ENCODE measurements around the gene SH2D3A. TPM values are rescaled to one million over a fixed set of nuclear protein-coding genes. Genes with fewer than 3 reads are reported as not detected.
A peak's percentile ranks its signal among the peaks of the same experiment; 100 is the strongest.

The SH2D3A gene
- 10 to 100 TPM; 28.2 to 28.5 TPM for total RNA-seq

DNA sequence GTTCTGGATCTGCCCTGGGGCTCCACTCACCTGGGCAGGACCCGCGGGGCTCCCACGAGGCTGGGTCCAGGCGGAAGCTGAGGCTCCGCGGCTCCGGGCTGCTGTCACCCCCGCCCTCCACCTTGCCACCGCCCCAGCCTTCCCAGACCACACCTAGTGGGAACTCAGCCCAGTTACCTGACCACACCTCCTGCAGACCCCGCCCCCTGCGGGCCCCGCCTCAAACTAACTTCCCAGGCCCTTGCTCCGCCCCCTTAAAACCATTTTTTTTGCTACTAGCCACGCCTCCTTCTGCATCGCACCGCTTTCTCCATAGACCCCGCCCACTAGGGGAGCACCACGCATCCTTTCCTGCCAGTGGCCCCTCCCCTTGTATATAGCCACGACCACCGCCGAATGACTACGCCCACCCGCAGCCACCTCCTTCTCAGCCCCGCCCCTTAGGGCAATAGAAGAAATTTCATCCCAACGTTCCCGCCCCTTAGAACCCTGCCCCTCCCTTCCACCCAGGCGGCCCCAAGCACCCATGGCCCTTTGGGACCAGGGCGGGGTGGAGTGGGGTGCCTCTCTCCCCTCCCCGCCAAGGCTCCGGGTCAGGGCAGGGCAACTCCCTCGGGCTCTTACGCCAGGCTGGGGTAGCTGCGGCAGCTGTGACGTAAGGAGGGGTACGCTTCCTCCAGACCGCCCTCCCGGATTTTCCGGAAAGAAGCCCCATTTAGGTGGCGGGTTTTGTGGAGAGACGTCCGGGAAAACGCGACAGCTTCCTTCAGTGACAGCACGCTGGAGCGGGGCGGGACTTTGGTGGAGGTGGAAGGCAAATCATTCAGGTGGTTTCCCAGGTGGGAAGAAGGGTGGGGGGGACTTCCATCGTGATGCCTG is at the start of gene SH2D3A:
TSS of gene SH2D3A (minus strand) at position 79 of the 879 bp plus-strand sequence. CDS start 3,687 bp downstream, outside the sequence.
- Mint-ChIP-seq H3K27me3 (ENCODE audit: low read depth) (no peaks in the 10 kb centered on the region), H3K4me3 (peak within 1 kb of the TSS; percentile 88), H3K4me1 (ENCODE audit: low read depth) (peaks cover 60% of the 10 kb centered on the region), H3K9me3 (ENCODE audit: insufficient read depth) (no peaks in the 10 kb centered on the region), H3K27ac (peak within 1 kb of the TSS; percentile 91), H3K36me3 (ENCODE audit: low read depth) (peaks cover under 1% of the 10 kb centered on the region)
- ChIA-PET POLR2A (interaction anchor here (0.7 to 1.0 kb wide), 4 partner anchors 13 to 72 kb away, joined by 4 to 5 read pairs (median 4); no protein-coding TSS in a partner anchor), CTCF (interaction anchor here (0.7 to 6.8 kb wide), 9 partner anchors 15 to 251 kb away, joined by 3 to 49 read pairs (median 7); partner anchors contain the start of genes GPR108 and TNFSF9)
- peak; percentile 97 for DNase-seq
- ATAC-seq = peak; percentile 79

DNA sequence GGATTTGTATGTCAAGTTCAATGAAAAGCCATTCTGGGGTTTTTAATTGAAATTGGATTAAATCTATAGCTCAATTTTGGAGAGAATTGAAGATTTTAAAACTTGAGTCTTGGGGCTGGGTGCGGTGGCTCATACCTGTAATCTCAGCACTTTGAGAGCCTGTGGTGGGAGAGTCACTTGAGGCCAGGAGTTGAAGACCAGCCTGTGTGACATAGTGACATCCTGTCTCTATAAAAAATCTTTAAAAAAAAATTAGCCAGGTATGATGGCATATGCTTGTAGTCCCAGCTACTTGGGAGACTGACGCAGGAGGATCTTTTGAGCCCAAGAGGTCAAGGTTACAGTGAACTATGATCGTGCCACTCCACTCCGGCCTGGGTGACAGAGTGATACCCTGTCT is 46.4 kb upstream of the SH2D3A start:
- Mint-ChIP-seq H3K27ac (peak overlapping the region; percentile 63), H3K27me3 (ENCODE audit: low read depth) (no peaks in the 10 kb centered on the region), H3K36me3 (ENCODE audit: low read depth) (peaks cover 57% of the 10 kb centered on the region), H3K4me1 (ENCODE audit: low read depth) (peaks cover 61% of the 10 kb centered on the region), H3K9me3 (ENCODE audit: insufficient read depth) (no peaks in the 10 kb centered on the region), H3K4me3 (no peak overlapping the region)
- ChIA-PET POLR2A (interaction anchor here (0.6 to 1.2 kb wide), 2 partner anchors 14 to 49 kb away, joined by 3 to 4 read pairs; no protein-coding TSS in a partner anchor), CTCF (interaction anchor here (1.3 to 2.9 kb wide), 4 partner anchors 11 to 76 kb away, joined by 5 to 26 read pairs (median 9); partner anchors contain the start of genes GPR108 and VAV1)
- no peak for ATAC-seq
- no peak for DNase-seq

DNA sequence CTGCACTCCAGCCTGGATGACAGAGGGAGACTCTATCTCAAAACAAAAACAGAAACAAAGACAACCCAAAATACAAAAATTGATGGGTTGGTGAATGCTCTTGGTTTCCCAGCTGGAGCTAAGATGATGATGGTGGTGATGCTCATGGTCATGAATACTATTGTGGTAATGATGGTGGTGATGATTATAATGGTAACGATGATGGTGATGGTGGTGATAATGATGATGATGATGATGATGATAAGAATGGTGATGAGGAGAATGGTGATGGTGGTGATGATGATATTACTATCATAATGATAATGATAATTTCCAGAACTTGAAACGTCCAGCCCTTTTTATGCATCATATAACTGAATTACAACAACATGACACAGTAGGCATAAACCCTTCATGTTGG is 45.4 kb upstream of the SH2D3A start:
- peaks cover 55% of the 10 kb centered on the region for H3K36me3 Mint-ChIP-seq (ENCODE audit: low read depth)
- CTCF ChIA-PET = interaction anchor here (1.3 to 2.9 kb wide), 4 partner anchors 10 to 75 kb away, joined by 5 to 26 read pairs (median 9); partner anchors contain the start of genes GPR108 and VAV1
- POLR2A ChIA-PET = interaction anchor here (1.0 kb wide), 1 partner anchor 331 kb away, joined by 3 read pairs; the partner anchor contains the start of gene DENND1C

DNA sequence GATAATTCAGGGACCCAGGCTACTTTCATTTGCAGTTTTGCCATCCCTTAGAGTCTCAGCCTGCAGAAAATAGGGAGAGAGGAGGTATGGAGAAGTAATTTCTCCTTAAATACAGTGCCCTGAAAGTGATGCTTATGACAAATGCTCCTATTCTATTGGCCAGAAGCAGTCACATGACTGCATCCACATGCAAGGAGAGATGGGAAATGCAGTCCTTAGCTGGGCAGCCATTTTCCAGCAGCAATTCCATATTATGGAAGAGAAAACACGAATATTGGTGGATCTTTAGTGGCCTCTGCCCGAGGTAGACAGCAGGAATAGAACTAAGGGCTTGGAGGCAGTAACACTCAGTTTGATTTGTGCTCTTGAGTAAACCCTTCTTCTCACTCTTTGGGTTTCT is 44.7 kb upstream of the SH2D3A start:
- DNase-seq (no peak), ATAC-seq (no peak)
- H3K4me1 Mint-ChIP-seq (ENCODE audit: low read depth) = peaks cover 64% of the 10 kb centered on the region
- CTCF ChIA-PET = interaction anchor here (1.2 to 2.9 kb wide), 3 partner anchors 10 to 73 kb away, joined by 3 to 26 read pairs (median 10); no protein-coding TSS in a partner anchor
- H3K27ac Mint-ChIP-seq = peak overlapping the region; percentile 16
- H3K27me3 Mint-ChIP-seq (ENCODE audit: low read depth) = no peaks in the 10 kb centered on the region
- no peaks in the 10 kb centered on the region for H3K9me3 Mint-ChIP-seq (ENCODE audit: insufficient read depth)
- no peak overlapping the region for H3K4me3 Mint-ChIP-seq
- H3K36me3 Mint-ChIP-seq (ENCODE audit: low read depth) = peaks cover 56% of the 10 kb centered on the region
- POLR2A ChIA-PET = no interaction called here

More for the DNA sequence above, 45.4 kb upstream of the SH2D3A start:
- Mint-ChIP-seq H3K27ac (no peak overlapping the region), H3K4me3 (no peak overlapping the region), H3K4me1 (ENCODE audit: low read depth) (peaks cover 66% of the 10 kb centered on the region), H3K27me3 (ENCODE audit: low read depth) (no peaks in the 10 kb centered on the region), H3K9me3 (ENCODE audit: insufficient read depth) (no peaks in the 10 kb centered on the region)
- DNase-seq (no peak), ATAC-seq (no peak)

DNA sequence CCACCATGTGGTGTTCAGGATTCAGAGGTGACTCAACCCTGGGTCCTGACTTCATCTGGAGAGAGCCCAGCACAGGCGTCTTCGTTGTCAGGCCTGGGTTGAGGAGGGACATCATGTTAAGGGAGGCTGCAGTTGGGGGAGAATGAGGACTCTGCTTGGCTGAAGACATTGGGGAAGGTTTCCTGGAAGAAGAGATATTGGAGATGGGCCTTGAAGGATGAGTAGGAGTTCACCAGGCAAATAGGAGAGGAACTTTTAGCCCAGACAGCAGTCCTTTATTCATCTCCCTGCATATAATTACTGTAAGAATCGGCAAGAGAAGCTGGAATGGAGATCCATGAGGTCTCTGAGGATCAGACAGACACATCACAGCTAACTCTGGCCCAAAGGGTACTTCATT is 44.1 kb upstream of the SH2D3A start:
- no peak for DNase-seq
- H3K4me1 Mint-ChIP-seq (ENCODE audit: low read depth) = peaks cover 66% of the 10 kb centered on the region
- ChIA-PET POLR2A (no interaction called here), CTCF (interaction anchor here (1.2 kb wide), 1 partner anchor 73 kb away, joined by 3 read pairs; no protein-coding TSS in a partner anchor)
- no peaks in the 10 kb centered on the region for H3K27me3 Mint-ChIP-seq (ENCODE audit: low read depth)
- H3K36me3 Mint-ChIP-seq (ENCODE audit: low read depth) = peaks cover 58% of the 10 kb centered on the region
- ATAC-seq = no peak
- no peaks in the 10 kb centered on the region for H3K9me3 Mint-ChIP-seq (ENCODE audit: insufficient read depth)
- H3K27ac Mint-ChIP-seq = peak overlapping the region; percentile 16
- H3K4me3 Mint-ChIP-seq = no peak overlapping the region

DNA sequence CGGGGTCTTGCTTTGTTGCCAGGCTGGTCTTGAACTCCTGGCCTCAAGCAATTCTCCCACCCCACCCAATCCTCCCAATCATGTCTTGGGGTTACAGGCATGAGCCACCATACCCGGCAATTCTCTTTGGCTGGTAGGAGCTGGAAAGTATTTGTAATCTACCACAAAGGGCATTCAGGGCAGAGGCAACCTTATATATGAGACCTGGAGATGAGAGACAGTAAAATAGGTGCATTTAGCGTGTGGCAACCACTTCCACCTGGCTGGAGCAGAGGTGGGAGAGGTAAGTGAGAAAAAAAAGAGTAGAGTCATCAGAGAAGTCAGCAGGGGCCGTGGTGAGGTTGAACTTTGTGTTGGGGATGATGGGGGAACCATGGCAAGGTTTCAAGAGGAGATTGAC is 42.0 kb upstream of the SH2D3A start:
- H3K4me1 Mint-ChIP-seq (ENCODE audit: low read depth) = peaks cover 53% of the 10 kb centered on the region
- peak overlapping the region; percentile 3 for H3K27ac Mint-ChIP-seq
- ATAC-seq = no peak
- ChIA-PET CTCF (interaction anchor here (1.9 kb wide), 1 partner anchor 40 kb away, joined by 6 read pairs; no protein-coding TSS in a partner anchor), POLR2A (interaction anchor here (1.2 kb wide), 1 partner anchor 14 kb away, joined by 4 read pairs; no protein-coding TSS in a partner anchor)
- H3K9me3 Mint-ChIP-seq (ENCODE audit: insufficient read depth) = no peaks in the 10 kb centered on the region
- no peaks in the 10 kb centered on the region for H3K27me3 Mint-ChIP-seq (ENCODE audit: low read depth)
- no peak for DNase-seq
- H3K4me3 Mint-ChIP-seq = no peak overlapping the region
- H3K36me3 Mint-ChIP-seq (ENCODE audit: low read depth) = peaks cover 56% of the 10 kb centered on the region

DNA sequence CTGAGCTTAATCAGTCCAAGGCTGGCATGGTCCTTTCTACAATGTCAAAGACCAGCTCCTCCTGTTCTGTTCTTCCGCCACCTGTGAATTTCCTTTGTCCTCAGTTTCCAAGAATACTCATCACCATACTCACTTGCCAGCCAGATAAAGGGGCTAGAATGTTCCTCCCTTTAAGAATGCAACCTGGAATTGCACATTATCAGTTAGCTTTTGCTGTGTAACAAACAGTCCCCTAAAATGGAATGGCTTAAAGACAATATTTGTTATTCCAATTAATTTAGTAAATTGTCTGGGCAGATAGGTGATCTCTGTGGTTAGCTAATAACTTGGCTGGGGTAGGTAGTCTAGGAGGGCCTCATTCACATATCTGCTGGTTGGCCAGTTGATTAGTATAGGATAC is 41.3 kb upstream of the SH2D3A start:
- no peak overlapping the region for H3K4me3 Mint-ChIP-seq
- H3K9me3 Mint-ChIP-seq (ENCODE audit: insufficient read depth) = no peaks in the 10 kb centered on the region
- H3K4me1 Mint-ChIP-seq (ENCODE audit: low read depth) = peaks cover 51% of the 10 kb centered on the region
- peaks cover 63% of the 10 kb centered on the region for H3K36me3 Mint-ChIP-seq (ENCODE audit: low read depth)
- ChIA-PET CTCF (interaction anchor here (1.3 to 1.9 kb wide), 3 partner anchors 34 to 70 kb away, joined by 3 to 6 read pairs (median 4); no protein-coding TSS in a partner anchor), POLR2A (interaction anchor here (1.2 kb wide), 1 partner anchor 15 kb away, joined by 4 read pairs; no protein-coding TSS in a partner anchor)
- H3K27me3 Mint-ChIP-seq (ENCODE audit: low read depth) = no peaks in the 10 kb centered on the region
- no peak overlapping the region for H3K27ac Mint-ChIP-seq
- ATAC-seq (no peak), DNase-seq (no peak)

DNA sequence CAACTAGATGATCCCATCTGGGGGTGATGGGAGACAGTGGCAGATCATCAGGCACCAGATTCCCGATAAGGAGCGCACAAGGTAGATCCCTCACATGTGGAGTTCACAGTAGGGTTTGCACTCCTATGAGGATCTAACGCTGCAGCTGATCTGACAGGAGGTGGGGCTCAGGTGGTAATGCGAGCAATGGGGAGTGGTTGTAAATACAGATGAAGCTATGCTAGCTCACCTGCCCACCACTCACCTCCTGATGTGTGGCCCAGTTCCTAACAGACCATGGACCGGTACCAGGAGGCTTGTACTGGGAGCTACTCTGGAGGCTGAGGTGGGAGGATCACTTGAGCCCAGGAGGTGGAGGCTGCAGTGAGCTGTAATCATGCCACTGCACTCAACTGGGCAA is 40.1 kb upstream of the SH2D3A start:
- Mint-ChIP-seq H3K9me3 (ENCODE audit: insufficient read depth) (no peaks in the 10 kb centered on the region), H3K4me1 (ENCODE audit: low read depth) (peaks cover 50% of the 10 kb centered on the region), H3K4me3 (no peak overlapping the region), H3K27me3 (ENCODE audit: low read depth) (no peaks in the 10 kb centered on the region), H3K27ac (no peak overlapping the region), H3K36me3 (ENCODE audit: low read depth) (peaks cover 61% of the 10 kb centered on the region)
- ATAC-seq (no peak), DNase-seq (no peak)
- ChIA-PET POLR2A (interaction anchor here (1.3 kb wide), 1 partner anchor 35 kb away, joined by 3 read pairs; the partner anchor contains the start of gene VAV1), CTCF (interaction anchor here (1.1 to 1.4 kb wide), 2 partner anchors 69 to 70 kb away, joined by 3 to 4 read pairs; partner anchors contain the start of gene GPR108)

DNA sequence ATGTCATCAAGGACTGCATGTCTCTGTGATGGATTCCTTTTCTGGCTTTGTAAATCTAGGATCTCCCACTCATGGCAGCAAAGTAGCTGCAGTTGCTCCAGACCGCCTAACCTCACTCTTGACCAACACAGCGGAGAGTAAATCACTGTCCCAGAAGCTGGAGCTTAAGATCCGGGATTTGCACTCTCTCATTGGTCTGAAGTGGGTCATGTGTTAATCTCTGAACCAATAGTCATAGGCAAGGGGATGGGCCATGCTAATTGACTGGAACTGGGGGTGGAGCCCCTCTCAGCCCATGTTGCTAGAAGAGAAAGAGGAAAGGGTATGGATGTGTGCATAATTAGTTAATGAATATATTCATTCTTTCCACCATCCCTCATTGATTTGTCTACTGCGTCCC is 39.3 kb upstream of the SH2D3A start:
- ATAC-seq (no peak), DNase-seq (no peak)
- H3K27ac Mint-ChIP-seq = no peak overlapping the region
- no peaks in the 10 kb centered on the region for H3K9me3 Mint-ChIP-seq (ENCODE audit: insufficient read depth)
- no peaks in the 10 kb centered on the region for H3K27me3 Mint-ChIP-seq (ENCODE audit: low read depth)
- peaks cover 54% of the 10 kb centered on the region for H3K36me3 Mint-ChIP-seq (ENCODE audit: low read depth)
- H3K4me3 Mint-ChIP-seq = no peak overlapping the region
- peaks cover 49% of the 10 kb centered on the region for H3K4me1 Mint-ChIP-seq (ENCODE audit: low read depth)
- ChIA-PET CTCF (no interaction called here), POLR2A (no interaction called here)

DNA sequence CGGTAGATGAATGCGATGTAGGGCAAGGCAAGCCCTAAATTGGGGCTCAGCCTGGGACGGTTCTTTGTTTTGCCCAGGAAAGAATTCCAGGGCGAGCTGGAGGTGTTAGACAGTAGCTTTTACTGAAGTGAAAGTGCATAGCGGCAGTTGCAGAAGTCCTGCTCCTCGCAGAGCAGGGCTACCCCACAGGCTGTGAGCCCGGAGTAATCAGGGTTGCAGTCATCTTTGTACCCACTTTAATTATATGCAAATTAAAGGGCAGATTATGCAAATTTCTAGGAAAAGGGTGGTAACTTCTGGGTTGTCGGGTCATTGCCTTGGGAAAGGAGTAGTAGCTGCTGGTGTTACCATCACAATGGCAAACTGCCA is 35.8 kb upstream of the SH2D3A start:
- Mint-ChIP-seq H3K27me3 (ENCODE audit: low read depth) (no peaks in the 10 kb centered on the region), H3K9me3 (ENCODE audit: insufficient read depth) (no peaks in the 10 kb centered on the region), H3K27ac (peak overlapping the region; percentile 97), H3K36me3 (ENCODE audit: low read depth) (peaks cover 54% of the 10 kb centered on the region), H3K4me3 (peak overlapping the region; percentile 84), H3K4me1 (ENCODE audit: low read depth) (peaks cover 57% of the 10 kb centered on the region)
- POLR2A ChIA-PET = interaction anchor here (0.8 to 2.4 kb wide), 5 partner anchors 18 to 87 kb away, joined by 3 to 10 read pairs (median 4); partner anchors contain the start of gene VAV1
- CTCF ChIA-PET = interaction anchor here (1.3 to 5.7 kb wide), 6 partner anchors 10 to 65 kb away, joined by 3 to 49 read pairs (median 18); partner anchors contain the start of genes GPR108 and VAV1
- ATAC-seq (no peak), DNase-seq (no peak)

DNA sequence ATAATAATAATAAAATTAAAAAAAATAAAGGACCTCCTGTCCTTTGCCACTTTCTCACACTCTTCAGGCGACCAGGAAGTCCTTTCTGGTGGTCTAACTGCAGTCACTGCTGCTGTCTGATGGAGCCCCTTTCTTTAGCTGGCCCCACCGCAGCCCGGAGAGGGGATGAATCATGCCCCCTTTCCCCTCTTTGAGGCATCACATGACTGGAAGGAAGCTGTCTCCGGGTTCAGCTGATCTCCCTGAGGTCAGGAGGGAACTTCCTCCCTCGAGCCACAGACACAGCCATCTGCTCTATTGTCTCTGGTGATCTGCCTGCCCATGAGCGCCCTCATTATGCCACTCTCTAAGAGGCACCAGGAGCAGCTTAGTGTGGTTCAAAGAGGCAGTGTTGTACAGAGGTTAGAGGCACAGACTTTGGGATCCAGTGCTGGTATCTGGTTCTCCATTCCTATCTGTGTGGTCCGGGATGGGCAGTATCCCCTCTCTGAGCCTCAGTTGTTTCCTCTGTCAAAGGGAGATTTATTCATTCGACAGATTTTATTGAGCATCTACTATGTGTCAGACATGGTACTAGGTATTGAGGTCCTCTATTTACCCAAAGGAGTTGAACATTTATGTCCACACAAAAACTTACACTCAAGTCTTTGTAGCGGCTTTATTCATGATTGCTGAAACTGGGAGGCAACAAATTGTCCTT is 35.3 kb upstream of the SH2D3A start:
- Mint-ChIP-seq H3K4me1 (ENCODE audit: low read depth) (peaks cover 57% of the 10 kb centered on the region), H3K27me3 (ENCODE audit: low read depth) (no peaks in the 10 kb centered on the region), H3K36me3 (ENCODE audit: low read depth) (peaks cover 54% of the 10 kb centered on the region), H3K27ac (peak overlapping the region; percentile 97), H3K9me3 (ENCODE audit: insufficient read depth) (no peaks in the 10 kb centered on the region), H3K4me3 (peak overlapping the region; percentile 84)
- ATAC-seq (peak; percentile 67), DNase-seq (peak; percentile 82)
- ChIA-PET POLR2A (interaction anchor here (1.2 to 2.4 kb wide), 4 partner anchors 18 to 64 kb away, joined by 4 to 10 read pairs (median 5); partner anchors contain the start of gene VAV1), CTCF (interaction anchor here (1.3 to 5.7 kb wide), 6 partner anchors 11 to 65 kb away, joined by 3 to 49 read pairs (median 18); partner anchors contain the start of genes GPR108 and VAV1)
